BLaER1 treated with 17β-estradiol and CSF1 and Interleukin-3, amounts not matched to agents 10 nM and 100 nM (cell line): ENCODE data around the gene ZNF862.
"Not testable (repeated sequence)": the region's sequence is repeated elsewhere in the genome, so short reads cannot be mapped to it uniquely, and the experiment has no call there.

Experiments
- H3K27ac ChIP-seq, 11 experiments: shearing (Covaris generic); formaldehyde crosslinking; 2 replicates each; pipeline ENCODE4 v1.8.1; 2022
- H3K27me3 ChIP-seq, 11 experiments: shearing (Covaris generic); formaldehyde crosslinking; 2 replicates each; pipeline ENCODE4 v1.8.1; 2022
- H3K36me3 ChIP-seq, 11 experiments: shearing (Covaris generic); formaldehyde crosslinking; 2 replicates each; pipeline ENCODE4 v1.8.1; 2022
- H3K4me1 ChIP-seq, 10 experiments: shearing (Covaris generic); formaldehyde crosslinking; 2 replicates each; pipeline ENCODE4 v1.8.1; 2022
- H3K4me2 ChIP-seq, 11 experiments: shearing (Covaris generic); formaldehyde crosslinking; 2 replicates each; pipeline ENCODE4 v1.8.1; 2022
- H3K4me3 ChIP-seq, 10 experiments: shearing (Covaris generic); formaldehyde crosslinking; 2 replicates each; pipeline ENCODE4 v1.8.1; 2022
- H3K9ac ChIP-seq, 11 experiments: shearing (Covaris generic); formaldehyde crosslinking; 2 replicates each; pipeline ENCODE4 v1.8.1; 2022
- H3K9me3 ChIP-seq, 11 experiments: shearing (Covaris generic); formaldehyde crosslinking; replicated peaks in 1 of 11; 2 replicates each; pipeline ENCODE4 v1.8.1; 2022
- H4K20me1 ChIP-seq, 11 experiments: shearing (Covaris generic); formaldehyde crosslinking; 2 replicates each; pipeline ENCODE4 v1.8.1; 2022
- Cebpa-rat ChIP-seq, 11 experiments: shearing (Covaris generic); IDR thresholded peaks; 2 replicates each; pipeline ENCODE4 v1.8.1; 2022

Gene ZNF862

GRCh38 chr7:149824301-149824741 lies 13.9 kb upstream of the ZNF862 start:
- Histone ChIP-seq H3K4me2 (peak overlapping the region in 9 of 11 experiments; percentile 69 to 95 (median 91); a peak in 18 of 22 replicates), H3K9ac (peak overlapping the region in 2 of 11 experiments; percentile 35 to 44; a peak in 3 of 22 replicates), H3K4me3 (no peak overlapping the region; a peak in 1 of 20 replicates), H4K20me1 (peaks cover 0 to 18% (median 0%) of the 10 kb centered on the region in 11 experiments; a peak in 2 of 22 replicates), H3K4me1 (peaks cover 41 to 97% (median 94%) of the 10 kb centered on the region in 10 experiments), H3K9me3 (no peaks in the 10 kb centered on the region), H3K36me3 (no peaks in the 10 kb centered on the region), H3K27me3 (peaks cover 0 to 13% (median 0%) of the 10 kb centered on the region in 11 experiments; a peak in 3 of 22 replicates), H3K27ac (peak overlapping the region in 3 of 11 experiments; percentile 13 to 78 (median 28); a peak in 4 of 22 replicates)
- TF ChIP-seq Cebpa-rat (IDR thresholded peaks at IDR 0.05) = no peak

- no peaks in the 10 kb centered on the region for H3K36me3 ChIP-seq
- TF ChIP-seq Cebpa-rat (IDR thresholded peaks at IDR 0.05) = no peak
- peak overlapping the region in 3 of 11 experiments; percentile 14 to 44 (median 35); a peak in 3 of 22 replicates for H3K9ac ChIP-seq
- H3K27me3 ChIP-seq = peaks cover 0 to 13% (median 0%) of the 10 kb centered on the region in 11 experiments; a peak in 3 of 22 replicates
- H3K4me1 ChIP-seq = peaks cover 41 to 91% (median 88%) of the 10 kb centered on the region in 10 experiments
- no peaks in the 10 kb centered on the region for H3K9me3 ChIP-seq
- no peak overlapping the region; a peak in 1 of 20 replicates for H3K4me3 ChIP-seq
- H3K27ac ChIP-seq = peak overlapping the region in 3 of 11 experiments; percentile 13 to 78 (median 28); a peak in 4 of 22 replicates
- H4K20me1 ChIP-seq = peaks cover 0 to 12% (median 0%) of the 10 kb centered on the region in 11 experiments; a peak in 2 of 22 replicates
- peak overlapping the region in 9 of 11 experiments; percentile 69 to 95 (median 91); a peak in 16 of 22 replicates for H3K4me2 ChIP-seq
Measured at GRCh38 chr7:149824748-149825566, 13.2 kb upstream of the ZNF862 start.

GRCh38 chr7:149825567-149826343 lies 12.4 kb upstream of the ZNF862 start:
- H3K9me3 ChIP-seq = no peaks in the 10 kb centered on the region
- H3K4me1 ChIP-seq = peaks cover 41 to 83% (median 80%) of the 10 kb centered on the region in 10 experiments
- no peak for TF ChIP-seq Cebpa-rat (IDR thresholded peaks at IDR 0.05)
- H3K4me3 ChIP-seq = no peak overlapping the region
- no peaks in the 10 kb centered on the region for H3K36me3 ChIP-seq
- peak overlapping the region; percentile 33 to 95 (median 82); a peak in 19 of 22 replicates for H3K4me2 ChIP-seq
- H3K9ac ChIP-seq = peak overlapping the region in 2 of 11 experiments; percentile 64 to 65; a peak in 1 of 22 replicates
- H3K27ac ChIP-seq = peak overlapping the region in 3 of 11 experiments; percentile 65 to 78 (median 69); a peak in 3 of 22 replicates
- H3K27me3 ChIP-seq = peaks cover 0 to 13% (median 0%) of the 10 kb centered on the region in 11 experiments; a peak in 3 of 22 replicates
- H4K20me1 ChIP-seq = peaks cover 0 to 10% (median 0%) of the 10 kb centered on the region in 11 experiments; a peak in 2 of 22 replicates

- Histone ChIP-seq H3K4me2 (peak overlapping the region; percentile 33 to 95 (median 82)), H3K36me3 (no peaks in the 10 kb centered on the region), H3K27ac (peak overlapping the region in 9 of 11 experiments; percentile 22 to 78 (median 61); a peak in 16 of 22 replicates), H3K4me1 (peaks cover 41 to 75% (median 73%) of the 10 kb centered on the region in 10 experiments), H3K4me3 (no peak overlapping the region; a peak in 2 of 20 replicates), H3K27me3 (peaks cover 0 to 13% (median 0%) of the 10 kb centered on the region in 11 experiments; a peak in 3 of 22 replicates), H4K20me1 (peaks cover 0 to 6% (median 0%) of the 10 kb centered on the region in 11 experiments; a peak in 2 of 22 replicates), H3K9ac (peak overlapping the region in 9 of 11 experiments; percentile 9 to 65 (median 52); a peak in 14 of 22 replicates), H3K9me3 (no peaks in the 10 kb centered on the region)
- TF ChIP-seq Cebpa-rat (IDR thresholded peaks at IDR 0.05) = no peak
Measured at GRCh38 chr7:149826344-149827088, 11.7 kb upstream of the ZNF862 start.

- Histone ChIP-seq H3K27ac (peak overlapping the region in 9 of 11 experiments; percentile 22 to 78 (median 61); a peak in 17 of 22 replicates), H3K36me3 (no peaks in the 10 kb centered on the region), H3K9me3 (no peaks in the 10 kb centered on the region), H3K9ac (peak overlapping the region in 9 of 11 experiments; percentile 9 to 65 (median 52); a peak in 15 of 22 replicates), H3K4me2 (peak overlapping the region; percentile 33 to 95 (median 82)), H4K20me1 (no peaks in the 10 kb centered on the region), H3K27me3 (peaks cover 0 to 9% (median 0%) of the 10 kb centered on the region in 11 experiments; a peak in 3 of 22 replicates), H3K4me3 (no peak overlapping the region; a peak in 2 of 20 replicates), H3K4me1 (peaks cover 32 to 67% (median 64%) of the 10 kb centered on the region in 10 experiments)
- no peak for TF ChIP-seq Cebpa-rat (IDR thresholded peaks at IDR 0.05)
Measured at GRCh38 chr7:149827089-149827981, 10.8 kb upstream of the ZNF862 start.

GRCh38 chr7:149828357-149829309 lies 9.5 kb upstream of the ZNF862 start:
- Histone ChIP-seq H3K4me3 (no peak overlapping the region), H3K4me1 (peaks cover 19 to 60% (median 51%) of the 10 kb centered on the region in 10 experiments), H4K20me1 (no peaks in the 10 kb centered on the region), H3K9me3 (no peaks in the 10 kb centered on the region), H3K9ac (peak overlapping the region in 2 of 11 experiments; percentile 53 to 65; a peak in 3 of 22 replicates), H3K36me3 (no peaks in the 10 kb centered on the region), H3K27me3 (no peaks in the 10 kb centered on the region), H3K27ac (peak overlapping the region in 1 of 11 experiments; percentile 78; a peak in 2 of 22 replicates), H3K4me2 (peak overlapping the region in 8 of 11 experiments; percentile 76 to 95 (median 92); a peak in 16 of 22 replicates)
- TF ChIP-seq Cebpa-rat (IDR thresholded peaks at IDR 0.05) = no peak

GRCh38 chr7:149830527-149830926 lies 7.6 kb upstream of the ZNF862 start:
- H4K20me1 ChIP-seq, H3K4me3 ChIP-seq, H3K36me3 ChIP-seq, H3K27me3 ChIP-seq, H3K27ac ChIP-seq, H3K9me3 ChIP-seq, H3K4me2 ChIP-seq, H3K9ac ChIP-seq: not testable (repeated sequence)
- peaks cover 17 to 42% (median 32%) of the 10 kb centered on the region in 10 experiments for H3K4me1 ChIP-seq
